HG03025 (cell line): ENCODE results near the gene ACKR1.

ENCODE experiments used
- ATAC-seq: cut with Tn5 transposase; IDR thresholded peaks from one replicate; pipeline ENCODE4 v1.9.1; 2021; ENCODE audit warnings: mild to moderate bottlenecking, moderate library complexity; ENCODE audit not compliant: unreplicated experiment, low FRiP score

Gene ACKR1

GRCh38 chr1:159187033-159187432 lies 17.6 kb upstream of the ACKR1 start:
- ATAC-seq, result no peak

GRCh38 chr1:159187647-159188374 lies 16.9 kb upstream of the ACKR1 start:
- no peak for ATAC-seq

GRCh38 chr1:159188375-159188788 lies 16.3 kb upstream of the ACKR1 start:
- ATAC-seq, result peak; percentile 94

GRCh38 chr1:159190441-159190840 lies 14.2 kb upstream of the ACKR1 start:
- ATAC-seq, result no peak

- ATAC-seq, result no peak
Observed at GRCh38 chr1:159196543-159196942, 8.1 kb upstream of the ACKR1 start.

GRCh38 chr1:159197561-159198557 lies 6.8 kb upstream of the ACKR1 start:
- no peak for ATAC-seq

GRCh38 chr1:159199901-159200300 lies 4.8 kb upstream of the ACKR1 start:
- ATAC-seq, result no peak

GRCh38 chr1:159200769-159201168 lies 3.9 kb upstream of the ACKR1 start:
- no peak for ATAC-seq

- ATAC-seq, result no peak
Observed at GRCh38 chr1:159201642-159202041, 3.0 kb upstream of the ACKR1 start.

- no peak for ATAC-seq
Observed at GRCh38 chr1:159203610-159204009, 1.1 kb upstream of the ACKR1 start.

- ATAC-seq, result no peak
Observed at GRCh38 chr1:159205225-159205624, 550 bp downstream of the ACKR1 start.

GRCh38 chr1:159206110-159206509 lies 1.4 kb downstream of the ACKR1 start:
- ATAC-seq, result no peak

- no peak for ATAC-seq
Observed at GRCh38 chr1:159207080-159207479, 2.4 kb downstream of the ACKR1 start.

GRCh38 chr1:159207774-159208173 lies 3.1 kb downstream of the ACKR1 start:
- no peak for ATAC-seq

GRCh38 chr1:159208175-159208825 lies 3.6 kb downstream of the ACKR1 start:
- ATAC-seq, result no peak

GRCh38 chr1:159209061-159209460 lies 4.4 kb downstream of the ACKR1 start:
- no peak for ATAC-seq

GRCh38 chr1:159211331-159212136 lies 6.9 kb downstream of the ACKR1 start:
- ATAC-seq, result no peak

GRCh38 chr1:159212596-159212995 lies 7.9 kb downstream of the ACKR1 start:
- ATAC-seq, result no peak

- ATAC-seq, result no peak
Observed at GRCh38 chr1:159214149-159214760, 9.6 kb downstream of the ACKR1 start.
